GM18861 (cell line): ENCODE results near the gene MMP1.

Experiments used
- ATAC-seq: cut with Tn5 transposase; IDR thresholded peaks from one replicate; pipeline ENCODE4 v1.9.1; 2021; ENCODE audit not compliant: unreplicated experiment

Gene MMP1

DNA sequence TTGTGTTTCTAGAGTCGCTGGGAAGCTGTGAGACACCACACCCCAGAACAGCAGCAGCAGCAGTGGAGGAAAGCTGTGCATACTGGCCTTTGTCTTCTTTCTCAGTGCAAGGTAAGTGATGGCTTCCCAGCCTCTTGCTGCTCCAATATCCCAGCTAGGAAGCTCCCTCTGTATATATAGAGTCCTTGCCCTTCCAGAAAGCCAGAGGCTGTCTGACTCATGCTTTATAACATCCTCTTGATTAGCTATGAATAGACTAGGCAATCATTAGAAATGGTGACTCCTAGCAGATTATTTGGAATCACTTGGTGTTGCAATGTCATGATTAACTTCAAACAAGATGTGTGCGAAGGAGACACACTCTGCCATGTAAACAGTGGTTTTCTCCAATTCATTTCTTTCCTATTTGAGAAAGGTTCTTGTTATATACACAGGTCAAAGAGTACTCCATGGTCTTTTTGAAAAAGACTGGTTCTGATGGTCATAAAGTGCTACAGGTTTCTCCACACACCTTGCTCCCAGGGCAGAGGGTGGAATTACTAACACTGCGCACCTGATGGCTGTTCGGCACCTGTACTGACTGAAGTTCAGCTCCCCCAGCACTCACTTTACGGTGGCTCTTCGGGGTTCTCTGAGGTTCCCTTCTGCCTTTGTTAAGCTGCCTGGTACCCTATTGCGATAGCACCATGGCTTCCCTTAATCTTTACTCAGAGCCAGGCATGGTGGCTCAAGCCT is at the start of gene MMP1:
TSS of gene MMP1 (minus strand) at position 149 of the 735 bp plus-strand sequence. CDS start at position 81, 68 bp downstream.
- no peak for ATAC-seq

DNA sequence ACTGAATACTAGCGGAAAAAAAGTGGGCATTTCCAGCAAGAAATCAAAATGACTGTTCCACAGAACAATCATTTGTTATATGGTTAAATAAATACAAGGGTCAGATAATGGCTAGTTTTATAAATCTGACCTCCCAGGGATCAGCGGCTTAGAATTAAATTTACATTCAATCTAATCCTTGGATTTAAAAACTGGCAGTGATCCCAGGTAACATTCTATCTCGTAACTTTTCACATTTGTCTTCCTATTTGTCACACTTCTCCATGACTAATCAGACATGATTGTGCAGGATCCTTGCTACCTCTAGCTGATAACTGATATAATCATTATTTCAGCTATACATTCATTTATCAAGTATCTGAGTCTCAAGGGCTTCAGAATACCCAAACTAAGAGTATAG is 48.3 kb upstream of the MMP1 start:
- ATAC-seq = no peak

DNA sequence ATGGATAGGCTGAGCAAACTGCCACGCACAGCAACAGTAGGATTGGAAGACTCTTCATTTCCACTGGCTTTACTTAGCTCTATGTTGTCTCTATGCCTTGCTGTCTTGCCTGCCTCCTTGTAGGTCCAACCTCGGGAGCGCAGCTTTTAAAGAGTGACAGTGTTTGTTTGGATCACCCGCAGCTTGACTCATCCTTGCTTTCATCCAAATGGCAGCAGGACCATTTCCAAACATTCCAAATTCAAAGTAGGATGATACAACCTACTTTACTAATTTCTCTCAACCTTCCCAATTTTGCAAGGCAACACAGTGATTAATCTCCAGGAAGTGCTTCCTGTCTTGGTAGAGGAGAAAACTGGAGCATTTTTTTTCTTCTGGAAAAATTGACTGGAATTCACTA is 45.5 kb upstream of the MMP1 start, which contains the start of gene MMP3:
TSS of gene MMP3 (minus strand) at position 121 of the 400 bp plus-strand sequence. CDS start at position 58, 63 bp downstream.
- ATAC-seq = no peak

DNA sequence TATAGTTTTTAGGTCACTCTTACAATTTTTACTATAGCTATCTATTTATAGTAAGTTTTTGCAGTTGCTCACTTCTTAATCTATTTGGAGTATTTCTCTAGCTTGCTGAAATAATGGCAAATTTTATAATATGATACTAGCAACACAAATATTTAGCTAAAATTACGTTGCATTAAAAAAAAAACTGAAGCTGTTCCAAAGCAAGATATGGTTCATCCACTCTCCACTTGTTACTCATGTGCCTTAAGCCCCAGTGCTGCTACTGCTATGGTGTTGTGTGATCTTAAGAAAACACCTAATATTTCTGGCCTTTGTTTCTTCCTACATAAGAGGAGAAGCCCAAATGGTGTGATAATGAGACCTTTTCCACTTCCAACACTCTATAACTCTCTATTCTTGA is 45.0 kb upstream of the MMP1 start:
- ATAC-seq = no peak

DNA sequence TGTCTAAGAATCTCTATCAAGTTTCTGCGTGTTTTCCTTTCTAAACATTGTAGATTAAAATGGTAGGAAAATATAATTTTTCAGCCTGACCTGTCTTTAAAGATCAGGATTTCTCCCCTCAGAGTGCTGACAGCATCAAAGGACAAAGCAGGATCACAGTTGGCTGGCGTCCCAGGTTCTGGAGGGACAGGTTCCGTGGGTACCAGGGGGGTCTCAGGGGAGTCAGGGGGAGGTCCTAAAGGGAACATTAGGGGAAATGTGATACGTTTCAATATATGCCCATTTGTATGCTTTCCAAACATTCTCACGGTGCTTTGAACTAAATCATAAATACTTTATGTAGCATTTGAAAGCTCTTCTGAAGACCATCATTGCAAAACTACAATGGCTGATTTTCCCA is 42.1 kb upstream of the MMP1 start:
- ATAC-seq = no peak

DNA sequence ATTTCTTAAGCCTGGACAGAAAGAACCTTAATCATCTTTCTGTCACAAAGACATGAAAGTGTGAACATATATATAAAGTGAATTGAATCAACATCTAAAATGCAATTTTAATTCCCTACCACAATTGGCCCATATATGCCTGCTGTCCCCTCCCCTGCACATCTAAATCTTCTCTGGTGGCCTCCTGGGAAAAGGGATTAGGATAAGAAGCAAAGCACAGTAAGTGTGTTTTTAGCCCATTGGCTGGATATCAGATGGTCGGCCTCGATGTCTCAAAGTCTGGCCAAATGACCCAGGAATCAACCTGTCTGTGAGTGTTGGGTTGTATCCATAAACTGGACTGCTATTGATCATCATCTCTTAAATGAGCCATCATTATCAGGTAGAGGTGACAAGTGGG is 39.7 kb upstream of the MMP1 start:
- no peak for ATAC-seq

DNA sequence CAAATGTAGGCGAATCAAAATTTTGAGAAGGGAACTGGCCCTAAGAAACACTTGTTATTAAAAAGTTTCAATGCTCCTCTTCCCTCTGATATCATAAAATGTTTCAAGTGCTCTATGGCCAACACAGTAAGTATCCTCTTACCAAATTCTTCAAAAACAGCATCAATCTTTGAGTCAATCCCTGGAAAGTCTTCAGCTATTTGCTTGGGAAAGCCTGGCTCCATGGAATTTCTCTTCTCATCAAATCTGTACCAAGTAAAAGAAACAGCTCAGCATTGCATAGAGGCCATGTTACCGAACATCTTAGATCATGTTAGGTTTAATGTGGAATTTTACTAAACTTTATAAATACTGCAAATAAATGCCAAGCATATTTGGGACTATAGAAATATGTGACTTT is 39.2 kb upstream of the MMP1 start:
- no peak for ATAC-seq

DNA sequence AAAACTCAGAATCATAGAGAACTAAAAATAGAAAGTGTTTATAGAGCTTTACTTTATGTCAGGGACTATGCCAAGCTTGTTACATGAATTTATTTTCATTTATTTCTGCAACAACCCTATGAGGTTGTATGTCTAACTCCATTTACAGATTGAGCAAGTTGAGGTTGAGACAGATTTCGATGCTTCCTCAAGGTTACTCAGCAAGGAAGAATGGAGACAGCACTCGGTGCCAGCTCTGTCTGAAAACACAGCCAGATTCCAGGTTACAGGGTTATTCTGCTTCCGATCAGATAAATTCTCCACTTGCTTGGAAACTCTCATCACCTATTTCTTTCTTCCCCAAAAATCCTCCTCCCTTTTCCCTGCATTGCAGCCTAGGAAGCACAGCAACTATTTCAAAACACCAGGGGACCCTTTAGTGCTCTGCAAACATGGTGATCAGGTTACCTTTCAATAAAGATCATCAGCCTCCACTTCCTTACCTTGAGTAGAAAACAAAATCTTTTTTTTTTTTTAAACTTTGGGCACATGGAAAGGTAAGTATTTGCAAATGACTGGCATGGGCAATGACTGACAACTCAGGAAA is 38.4 kb upstream of the MMP1 start:
- ATAC-seq = no peak

DNA sequence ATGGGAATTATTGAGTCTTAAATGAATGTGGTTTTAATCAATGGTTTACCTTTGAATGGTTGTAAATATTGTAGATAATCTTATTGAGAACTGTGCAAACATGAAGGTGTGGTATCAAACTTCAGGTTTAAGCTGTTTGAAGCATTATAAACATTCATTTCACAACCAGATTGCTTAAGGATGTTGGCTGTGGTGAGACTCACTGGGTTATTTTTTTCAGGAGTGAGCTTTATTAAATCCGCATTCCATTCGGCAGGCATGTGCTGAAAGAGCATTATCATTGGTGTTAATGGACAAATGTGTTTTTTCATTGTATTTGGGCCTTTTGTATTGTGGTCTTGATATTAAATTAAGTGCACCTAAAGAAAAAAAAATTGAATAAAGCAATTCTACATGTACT is 35.8 kb upstream of the MMP1 start:
- no peak for ATAC-seq

DNA sequence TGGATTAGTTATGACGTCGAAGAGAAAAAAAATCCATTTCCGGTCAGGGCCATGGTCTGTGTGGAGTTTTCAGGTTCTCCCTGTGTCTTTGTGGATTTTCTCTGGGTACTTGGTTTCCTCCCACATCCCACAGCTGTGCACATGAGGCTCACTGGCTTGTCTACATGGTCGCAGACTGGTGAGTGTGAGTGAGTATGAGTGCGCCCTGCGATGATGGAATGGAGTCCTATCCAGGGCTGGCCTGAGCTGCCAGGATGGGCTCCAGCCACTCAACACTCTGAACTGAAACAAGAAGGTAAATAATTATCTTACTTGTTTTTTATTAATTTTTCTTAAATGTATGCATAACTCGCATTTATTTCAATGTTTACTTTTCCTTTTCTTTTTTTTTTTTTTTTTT is 34.7 kb upstream of the MMP1 start:
- ATAC-seq = no peak

DNA sequence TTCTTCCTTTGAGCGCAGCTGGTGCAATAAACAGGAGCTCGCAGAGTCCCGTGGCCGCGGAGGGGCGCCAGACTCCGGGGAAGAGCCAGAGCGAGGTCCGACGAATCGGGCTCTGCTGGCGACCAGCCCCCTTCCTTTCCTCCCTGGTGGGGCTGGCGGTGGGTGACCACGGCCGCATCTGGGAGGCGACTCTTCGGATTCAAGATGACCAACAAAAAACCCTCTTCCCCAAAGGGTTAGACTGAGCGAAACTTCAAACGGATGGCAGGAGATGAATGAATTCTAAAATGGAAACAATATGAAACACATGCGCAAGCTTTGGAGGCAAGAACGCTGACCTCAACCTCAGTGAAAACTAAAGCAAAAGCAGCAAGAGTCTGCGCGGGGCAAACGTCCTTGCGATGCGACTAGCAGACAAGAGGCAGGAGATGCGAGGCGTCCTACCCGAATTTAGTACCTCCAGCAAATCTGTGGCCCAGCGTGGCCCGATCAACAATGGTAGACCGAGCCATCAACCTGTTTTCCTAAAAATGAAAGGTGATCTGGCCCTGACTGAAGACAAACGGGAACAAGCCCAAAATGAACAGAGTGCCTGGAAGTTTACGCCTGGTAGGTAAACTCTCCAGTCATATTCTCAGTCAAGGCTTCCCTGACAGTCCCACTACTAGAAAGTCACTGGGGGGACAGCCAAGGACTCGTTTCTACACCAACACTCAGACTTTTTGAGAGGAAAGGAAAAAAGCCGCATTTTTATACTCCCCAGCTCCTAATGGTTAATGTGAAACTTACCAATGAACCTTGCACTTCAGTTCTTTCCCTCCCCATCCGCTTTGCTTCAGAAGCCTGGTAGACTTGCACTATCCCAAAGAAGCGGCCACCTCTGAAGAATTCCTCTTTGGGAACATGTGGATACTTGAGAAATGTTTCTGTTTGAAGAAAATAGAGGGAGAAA is 33.8 kb upstream of the MMP1 start:
- no peak for ATAC-seq

DNA sequence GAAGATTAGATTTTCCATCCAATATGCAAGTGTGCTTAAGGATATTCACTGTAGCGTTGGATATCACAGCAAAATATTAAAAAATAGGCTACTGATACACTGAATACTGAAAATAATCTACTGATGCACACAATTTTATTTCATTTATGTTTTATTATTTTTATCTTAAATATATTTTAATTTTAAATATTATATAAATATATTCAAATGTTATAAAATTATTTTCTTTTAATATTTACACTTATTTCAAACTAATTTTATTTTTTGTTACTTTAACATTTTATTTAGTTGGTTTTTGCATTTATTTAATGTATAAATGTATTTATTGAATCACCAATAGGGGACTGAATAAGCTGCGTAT is 33.1 kb upstream of the MMP1 start:
- no peak for ATAC-seq

DNA sequence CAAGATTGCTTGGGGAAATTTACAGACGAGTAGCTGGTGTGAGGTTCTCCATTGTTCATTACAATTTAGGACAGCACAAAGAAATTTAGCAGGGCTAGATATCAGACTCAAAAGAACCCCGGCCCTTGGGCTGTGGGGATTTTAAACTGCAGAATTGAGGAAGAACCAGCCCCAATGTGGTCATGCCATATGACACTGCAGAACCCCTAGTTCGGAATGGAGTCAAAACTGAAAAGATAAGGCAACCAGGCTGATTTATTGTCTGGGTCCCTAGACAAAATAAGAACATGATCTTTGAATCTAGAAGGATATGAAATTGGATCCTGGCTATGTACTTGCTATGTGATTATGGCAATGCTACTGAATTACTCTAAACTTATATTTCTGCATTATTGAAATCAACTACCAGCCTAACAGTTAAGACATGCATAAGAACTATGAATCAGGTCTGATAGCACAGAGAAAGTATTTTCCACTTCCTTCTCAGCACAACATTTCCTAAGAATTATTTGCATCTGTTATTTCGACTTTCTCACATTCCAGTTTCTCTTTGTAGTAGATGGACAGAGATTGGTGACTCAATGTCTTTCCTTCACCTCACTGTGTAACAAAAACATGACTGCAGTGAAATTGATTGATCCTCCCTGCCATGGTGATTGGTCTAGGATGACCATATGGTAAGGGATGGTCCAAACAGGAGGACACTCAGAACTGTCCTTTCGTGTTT is 32.2 kb upstream of the MMP1 start:
- no peak for ATAC-seq

DNA sequence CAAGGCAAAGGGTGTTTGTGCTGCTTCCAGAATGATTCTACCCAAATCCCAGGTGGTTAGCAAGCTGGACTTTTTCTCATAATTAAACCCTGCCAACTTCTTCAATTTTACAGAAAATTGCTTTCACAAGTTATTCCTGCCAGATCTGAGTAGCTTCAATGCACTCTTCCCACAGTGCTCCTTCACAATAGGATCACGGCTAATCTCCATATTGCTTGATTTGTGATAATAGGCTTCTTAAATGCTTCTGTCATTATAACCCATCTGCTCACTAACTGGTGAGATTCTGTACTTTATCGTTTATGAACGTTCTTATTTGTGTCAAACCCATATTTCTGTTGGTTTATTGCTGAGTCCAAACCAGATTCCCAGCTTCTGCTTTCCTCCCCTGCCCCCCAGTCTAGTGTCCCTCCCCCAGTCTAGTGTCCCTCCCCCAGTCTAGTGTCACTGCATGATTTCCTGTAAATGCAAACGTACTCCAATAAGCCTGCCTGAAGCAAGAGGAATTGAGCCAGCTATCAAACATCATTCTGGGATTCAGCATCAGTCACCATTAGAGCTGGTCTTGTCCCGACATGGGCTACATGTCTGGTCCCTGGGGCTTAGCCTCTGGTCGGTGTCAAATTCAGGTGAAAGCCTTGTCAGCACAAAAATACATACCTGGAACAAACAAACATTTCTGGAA is 31.5 kb upstream of the MMP1 start:
- no peak for ATAC-seq

DNA sequence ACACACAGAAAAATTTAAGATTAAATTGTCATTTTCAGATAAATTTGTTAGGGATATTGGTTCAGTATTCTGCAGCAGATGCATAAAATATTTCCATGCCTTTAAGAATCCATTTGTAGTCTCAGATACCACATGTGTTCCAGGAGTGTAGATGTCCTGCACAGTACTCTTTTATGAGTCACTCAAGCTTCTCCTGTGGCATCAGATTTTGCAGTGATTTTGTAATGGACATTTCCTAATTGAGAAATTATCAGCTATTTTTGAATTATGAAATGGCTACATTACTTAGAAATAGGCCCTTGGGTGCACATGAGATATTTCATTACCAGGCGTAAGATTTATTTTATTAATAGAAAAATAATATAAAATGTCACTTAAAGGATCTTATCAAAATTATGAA is 26.6 kb upstream of the MMP1 start:
- ATAC-seq = no peak

DNA sequence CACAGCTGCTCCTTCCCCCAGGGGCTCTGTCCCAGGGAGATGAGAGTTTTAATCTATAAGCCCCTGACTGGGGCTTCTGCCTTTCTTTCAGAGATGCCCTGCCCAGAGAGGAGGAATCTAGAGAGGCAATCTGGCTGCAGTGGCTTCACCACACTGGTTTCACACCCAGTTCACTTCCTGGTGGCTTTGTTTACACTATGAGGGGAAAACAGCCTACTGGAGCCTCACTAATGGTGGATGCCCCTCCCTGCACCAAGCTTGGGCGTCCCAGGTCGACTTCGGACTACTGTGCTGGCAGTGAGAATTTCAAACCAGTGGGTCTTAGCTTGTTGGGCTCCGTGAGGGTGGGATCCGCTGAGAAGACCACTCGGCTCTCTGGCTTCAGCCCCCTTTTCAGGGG is 21.5 kb upstream of the MMP1 start:
- no peak for ATAC-seq

DNA sequence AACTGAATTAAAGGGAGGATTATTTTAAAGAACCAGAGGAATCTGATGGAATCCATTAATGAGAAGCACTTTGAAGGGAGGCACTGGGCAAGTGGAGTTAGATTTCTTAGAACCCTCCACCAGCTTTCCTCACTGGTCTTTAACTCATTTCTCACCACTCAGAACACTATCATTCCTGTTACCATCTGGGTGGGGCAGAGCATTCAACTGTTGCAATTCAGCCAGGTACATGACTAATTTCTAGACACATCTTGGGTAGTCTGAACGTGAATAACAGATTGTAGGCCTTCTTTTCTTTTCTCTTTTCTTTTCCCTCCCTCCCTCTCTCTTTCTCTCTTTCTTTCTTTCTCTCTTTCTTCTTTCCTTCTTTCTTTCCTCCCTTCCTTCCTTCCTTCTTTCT is 15.5 kb upstream of the MMP1 start:
- no peak for ATAC-seq

DNA sequence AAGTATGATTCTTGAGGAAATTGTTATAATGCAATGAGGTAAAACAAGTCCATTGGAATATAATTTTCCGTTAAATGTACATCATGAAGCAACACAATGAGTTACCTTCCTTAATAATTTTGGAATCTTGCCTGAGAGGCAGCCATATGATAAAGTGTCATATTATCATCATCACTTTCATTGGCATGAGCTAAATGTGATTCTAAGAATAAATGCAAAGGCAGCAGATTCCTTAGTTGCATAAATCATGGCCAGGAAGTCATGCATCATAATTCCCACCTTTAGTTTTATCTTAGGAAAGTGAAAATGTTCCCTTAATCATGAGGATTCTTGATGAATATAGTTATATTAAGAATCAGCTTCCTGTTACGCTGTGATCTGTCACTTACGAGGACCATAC is 14.2 kb upstream of the MMP1 start:
- no peak for ATAC-seq

DNA sequence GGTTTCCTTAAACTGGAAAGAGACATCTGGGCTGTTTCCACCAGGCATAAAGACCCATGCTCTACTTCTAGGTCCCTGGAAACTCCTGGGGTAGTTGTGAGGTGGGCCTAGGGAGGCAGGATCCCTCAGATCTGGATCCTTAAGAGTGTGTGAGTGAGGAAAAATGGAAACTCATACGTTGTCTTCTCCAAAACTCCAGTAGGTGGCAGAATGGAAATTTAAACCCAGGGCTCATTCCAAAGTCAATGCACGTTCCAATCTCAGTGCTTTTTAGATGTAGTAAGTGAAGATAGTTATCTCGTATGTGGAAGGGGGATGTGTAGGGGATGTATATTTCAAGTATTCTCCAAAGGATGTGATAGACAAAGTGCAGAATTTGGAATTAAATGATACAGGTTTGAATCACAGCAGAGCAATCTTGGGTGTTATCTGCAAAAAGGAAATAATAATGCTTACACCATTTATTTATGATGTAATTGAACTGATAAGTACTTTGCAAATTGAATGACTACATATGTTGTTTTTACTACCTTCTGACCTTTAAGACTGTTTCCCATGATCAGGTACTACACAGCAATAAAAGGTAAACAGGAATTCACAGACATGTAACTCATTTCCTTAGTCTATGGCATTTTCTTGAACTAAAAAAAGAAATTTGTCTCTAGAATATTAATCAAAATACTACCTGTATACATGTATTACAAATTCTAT is 13.1 kb upstream of the MMP1 start:
- no peak for ATAC-seq

DNA sequence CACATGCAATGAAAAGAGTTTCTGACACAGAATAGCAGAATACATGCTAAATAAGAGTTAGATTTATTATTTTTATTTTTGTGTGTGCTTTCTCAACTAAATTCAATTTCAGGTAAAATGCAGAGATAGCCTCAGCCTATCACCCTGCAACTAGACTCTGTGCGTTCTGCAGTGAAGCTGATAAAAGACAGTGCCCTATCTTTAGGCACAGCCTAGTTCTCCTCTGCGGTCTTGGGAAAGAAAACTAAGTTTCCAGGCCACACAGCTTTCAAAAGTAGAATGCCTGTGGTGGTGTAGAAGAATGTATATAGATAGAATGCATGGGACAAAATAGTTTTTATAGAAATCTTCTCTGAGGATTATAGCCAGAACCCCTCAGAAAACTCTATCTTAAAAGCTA is 12.0 kb upstream of the MMP1 start:
- no peak for ATAC-seq
